B cell (primary cell): ENCODE results near the gene FAF1. TPM values are rescaled to one million over a fixed set of nuclear protein-coding genes. Genes with fewer than 3 reads are reported as not detected.

Experiments
- ATAC-seq: fragments of 200-7000 bp; cut with Tn5 transposase; one replicate; pipeline ENCODE4 v1.10.0; 2021; ENCODE audit warnings: low read depth, mild to moderate bottlenecking, moderate number of reproducible peaks, moderate library complexity
- CTCF ChIA-PET: fragments of 350-600 bp; sonication (Branson Sonifier 250); formaldehyde crosslinking; loops from one replicate; lab custom pipeline; 2021; ENCODE audit warnings: antibody characterized with exemption, inconsistent platforms; lab: Charles Lee
- POLR2A ChIA-PET: fragments of 350-600 bp; sonication (Branson Sonifier 250); formaldehyde crosslinking; loops from one replicate; lab custom pipeline; 2021; ENCODE audit warnings: antibody characterized with exemption; lab: Charles Lee
- DNase-seq: peaks from one replicate; pipeline ENCODE4 v3.0.0; 2013
- H2AFZ ChIP-seq: 2 replicates; pipeline ENCODE4 v1.6.1; 2012; ENCODE audit warnings: mild to moderate bottlenecking, low read depth, low read length; ENCODE audit not compliant: insufficient read depth, poor library complexity, severe bottlenecking
- H3K27ac ChIP-seq, 2 donors: 1 replicate in 1 of 2; 2 replicates in 1 of 2; pipeline ENCODE4 v1.5.1; 2012 to 2013; ENCODE audit warnings: low read length in 2 of 2, mild to moderate bottlenecking in 2 of 2, moderate library complexity in 1 of 2
- H3K27me3 ChIP-seq, 4 experiments: fragments of 200-600 bp in 1 of 4; sonication (generic) in 1 of 4; replicated peaks in 1 of 4; 1 replicate in 2 of 4; 2 replicates in 2 of 4; pipeline versions ENCODE4 v1.6.1 to v1.7.0; 2013 to 2016; ENCODE audit warnings: low read length in 3 of 4, mild to moderate bottlenecking in 2 of 4, mixed read lengths in 1 of 4, moderate library complexity in 1 of 4; ENCODE audit not compliant: insufficient read depth in 4 of 4, control insufficient read depth in 3 of 4; ENCODE audit errors: control extremely low read depth in 1 of 4
- H3K36me3 ChIP-seq, 2 experiments: replicated peaks in 1 of 2; 1 replicate in 1 of 2; 2 replicates in 1 of 2; pipeline versions ENCODE4 v1.6.1 to v1.7.1; 2013; ENCODE audit warnings: low read length in 1 of 2; ENCODE audit not compliant: insufficient read depth in 2 of 2, control insufficient read depth in 1 of 2; ENCODE audit errors: control extremely low read depth in 1 of 2, extremely low read depth in 1 of 2
- H3K4me1 ChIP-seq, 2 donors: fragments of 200-600 bp in 1 of 2; sonication (generic) in 1 of 2; 1 replicate in 1 of 2; 2 replicates in 1 of 2; pipeline versions ENCODE4 v1.5.1 to v1.6.1; 2013 to 2017; ENCODE audit warnings: low read length in 2 of 2; ENCODE audit not compliant: control insufficient read depth in 2 of 2, insufficient read depth in 2 of 2
- H3K4me2 ChIP-seq: replicated peaks from 2 replicates; pipeline ENCODE3; 2012; ENCODE audit warnings: mild to moderate bottlenecking, low read depth, low read length; ENCODE audit not compliant: poor library complexity, severe bottlenecking
- H3K4me3 ChIP-seq, 5 experiments: fragments of 200-600 bp in 1 of 5; sonication (generic) in 1 of 5; 1 replicate in 3 of 5; 2 replicates in 2 of 5; pipeline versions ENCODE4 v1.5.1 to v1.7.0; 2011 to 2016; ENCODE audit warnings: low read length in 4 of 5, mild to moderate bottlenecking in 4 of 5, low read depth in 2 of 5, control low read depth in 1 of 5, moderate library complexity in 1 of 5; ENCODE audit not compliant: insufficient read depth in 1 of 5; ENCODE audit errors: control extremely low read depth in 1 of 5, extremely low read depth in 1 of 5
- H3K79me2 ChIP-seq: fragments of 200-600 bp; sonication (generic); one replicate; pipeline ENCODE4 v1.6.0; 2016; ENCODE audit warnings: low read length; ENCODE audit not compliant: control insufficient read depth, insufficient read depth
- H3K9ac ChIP-seq: fragments of 200-600 bp; sonication (generic); 2 replicates; pipeline ENCODE4 v1.6.1; 2017; ENCODE audit warnings: mild to moderate bottlenecking, low read length, moderate library complexity
- H3K9me3 ChIP-seq, 3 donors: one replicate each; pipeline versions ENCODE4 v1.6.1 to v1.7.1; 2013; ENCODE audit warnings: low read length in 2 of 3; ENCODE audit not compliant: control insufficient read depth in 2 of 3, insufficient read depth in 1 of 3; ENCODE audit errors: control extremely low read depth in 1 of 3
- H4K20me1 ChIP-seq: 2 replicates; pipeline ENCODE4 v1.6.0; 2012; ENCODE audit warnings: mild to moderate bottlenecking, low read length; ENCODE audit not compliant: insufficient read depth, control insufficient read depth, poor library complexity, severe bottlenecking
- H3K27ac Mint-ChIP-seq: one replicate; pipeline ENCODE4 v1.8.0; 2021; ENCODE audit warnings: mixed read lengths
- H3K27me3 Mint-ChIP-seq: one replicate; pipeline ENCODE4 v1.8.0; 2021; ENCODE audit warnings: mixed read lengths
- H3K4me1 Mint-ChIP-seq: one replicate; pipeline ENCODE4 v1.8.0; 2021; ENCODE audit warnings: mixed read lengths
- H3K4me3 Mint-ChIP-seq: one replicate; pipeline ENCODE4 v1.8.0; 2021; ENCODE audit warnings: mixed read lengths
- H3K9me3 Mint-ChIP-seq: one replicate; pipeline ENCODE4 v1.8.0; 2022; ENCODE audit warnings: mixed read lengths; ENCODE audit not compliant: insufficient read depth
- CTCF ChIP-seq: fragments of 200-600 bp; IDR thresholded peaks from one replicate; pipeline ENCODE4 v1.8.0; 2022; ENCODE audit warnings: antibody characterized with exemption, mild to moderate bottlenecking
- EZH2 ChIP-seq: IDR thresholded peaks from 2 replicates; pipeline ENCODE4 v1.6.1; 2012; ENCODE audit warnings: borderline replicate concordance, low read depth, mild to moderate bottlenecking, moderate library complexity, low read length; ENCODE audit not compliant: insufficient read depth, poor library complexity, severe bottlenecking
- WGBS: methylation state at CpG from one replicate; pipeline ENCODE4 v1.1.5; 2013; ENCODE audit warnings: missing lambda C conversion rate; ENCODE audit not compliant: insufficient coverage; 5-methylcytosine and 5-hydroxymethylcytosine counted together
- intact Hi-C: fragments of 100-400 bp; cut with micrococcal nuclease; formaldehyde crosslinking; loops from one replicate; pipeline ENCODE4 v1.10.0; 2022
- polyA plus RNA-seq: library from polyadenylated mRNA; depleted of rRNA; stranded (reverse); fragments of >200 nt; gene quantifications from 2 replicates; pipeline ENCODE4 v1.2.3, GENCODE V29; 2012
- total RNA-seq, 2 donors: library from RNA; stranded (reverse); fragments of 120-200 nt in 1 of 2; gene quantifications; 1 replicate in 1 of 2; 2 replicates in 1 of 2; pipeline versions ENCODE4 v1.2.3 to v1.2.4, GENCODE V29; 2013 to 2022

Gene FAF1
- total and polyA plus RNA-seq, 2 donors (not counting 1 experiment from before 2014, with no cell fraction given): 10.1 to 58.4 TPM

- Histone ChIP-seq H3K4me2 (no peak overlapping the region), H3K27ac (no peak overlapping the region), H3K79me2 (no peaks in the 10 kb centered on the region), H3K36me3 (no peaks in the 10 kb centered on the region), H3K9ac (no peak overlapping the region), H3K27me3 (peaks cover 0 to 60% (median 33%) of the 10 kb centered on the region in 4 experiments), H3K9me3 (no peaks in the 10 kb centered on the region), H3K4me3 (no peak overlapping the region), H4K20me1 (no peaks in the 10 kb centered on the region), H3K4me1 (peaks cover 32 to 34% of the 10 kb centered on the region in 2 donors), H2AFZ (no peak overlapping the region)
- no peak for TF ChIP-seq CTCF
- no peak for TF ChIP-seq EZH2
- ATAC-seq: no peak
- ChIA-PET POLR2A (no interaction called here), CTCF (interaction anchor here (0.7 to 3.9 kb wide), 3 partner anchors 10 to 97 kb away, joined by 3 to 18 read pairs (median 16); partner anchors contain the start of gene FAF1)
- WGBS: no CpG with 5 or more reads among the region's 6 CpGs
- Mint-ChIP-seq H3K4me3 (no peak overlapping the region), H3K27ac (no peak overlapping the region), H3K9me3 (no peaks in the 10 kb centered on the region), H3K4me1 (peaks cover 33% of the 10 kb centered on the region), H3K27me3 (peaks cover 39% of the 10 kb centered on the region)
- intact Hi-C loops: no loop called here
- no peak for DNase-seq
These were observed 11.8 kb upstream of the FAF1 start for GRCh38 chr1:50971748-50972305.

- DNase-seq: no peak
- H3K36me3 ChIP-seq: no peaks in the 10 kb centered on the region
- H3K9me3 ChIP-seq: no peaks in the 10 kb centered on the region
- ChIA-PET POLR2A (no interaction called here), CTCF (interaction anchor here (2.1 to 3.9 kb wide), 4 partner anchors 10 to 196 kb away, joined by 7 to 18 read pairs (median 17); partner anchors contain the start of gene FAF1)
- no peak for ATAC-seq
- H3K9me3 Mint-ChIP-seq: no peaks in the 10 kb centered on the region
- peak overlapping the region; percentile 83 for H3K4me2 ChIP-seq
- peak overlapping the region; percentile 97 for H2AFZ ChIP-seq
- H3K9ac ChIP-seq: peak overlapping the region; percentile 80
- peaks cover 24 to 26% of the 10 kb centered on the region in 2 donors for H3K4me1 ChIP-seq
- no peak overlapping the region for H3K27ac ChIP-seq
- peaks cover 0 to 52% (median 25%) of the 10 kb centered on the region in 4 experiments for H3K27me3 ChIP-seq
- H3K27ac Mint-ChIP-seq: no peak overlapping the region
- peaks cover 25% of the 10 kb centered on the region for H3K4me1 Mint-ChIP-seq
- peak overlapping the region; percentile 90 for H3K4me3 Mint-ChIP-seq
- H3K4me3 ChIP-seq: peak overlapping the region in 1 of 5 experiments; percentile 98
- intact Hi-C loops: no loop called here
- no peaks in the 10 kb centered on the region for H4K20me1 ChIP-seq
- WGBS: no CpG with 5 or more reads among the region's 7 CpGs
- TF ChIP-seq CTCF: no peak
- no peak for TF ChIP-seq EZH2
- peaks cover 31% of the 10 kb centered on the region for H3K27me3 Mint-ChIP-seq
- H3K79me2 ChIP-seq: no peaks in the 10 kb centered on the region
These were observed 11.0 kb upstream of the FAF1 start for GRCh38 chr1:50970931-50971582.
